Measurements from ENCODE around the gene PSMB7.

Gene PSMB7

DNA sequence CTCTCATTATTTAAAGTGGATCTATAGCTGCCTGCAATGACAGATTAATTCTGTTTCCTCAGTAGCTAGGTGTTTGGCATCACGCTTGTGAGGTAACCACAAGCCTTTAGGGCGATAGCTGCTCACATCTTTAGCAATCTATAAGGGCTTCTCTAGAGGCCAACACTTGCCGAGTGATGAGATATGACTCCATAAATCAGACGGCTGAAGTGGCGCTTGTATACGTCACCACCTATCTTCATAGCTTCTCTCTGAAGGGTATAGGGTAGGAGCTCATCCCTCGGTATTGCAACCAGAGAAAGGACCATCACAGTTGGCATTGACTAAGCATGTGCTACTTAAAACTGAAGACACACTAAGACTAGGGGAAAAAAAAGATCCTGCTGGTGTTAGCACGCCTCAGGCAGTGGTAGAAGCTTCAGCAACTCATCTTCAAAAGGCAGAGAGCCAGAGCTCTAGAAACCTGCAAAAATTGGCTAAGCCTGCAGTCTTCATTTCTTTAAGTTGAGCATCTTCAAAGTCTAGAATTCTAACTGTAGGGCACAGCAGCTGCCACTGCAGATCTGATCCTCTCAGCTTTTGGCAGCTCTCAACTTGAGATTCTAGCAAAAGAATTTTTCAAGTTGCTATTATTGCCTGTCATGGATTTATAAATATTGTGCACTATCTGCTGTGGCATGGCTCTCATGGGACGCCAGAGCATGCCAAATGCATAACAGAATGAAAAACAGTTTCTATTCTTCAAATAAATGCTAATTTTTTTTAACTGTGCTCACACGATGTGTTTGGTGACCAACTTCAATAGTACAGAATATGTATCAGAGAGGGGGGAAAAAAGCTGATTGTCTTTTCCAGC, 37.5 kb downstream of the PSMB7 start:
- no peak for DNase-seq

DNA sequence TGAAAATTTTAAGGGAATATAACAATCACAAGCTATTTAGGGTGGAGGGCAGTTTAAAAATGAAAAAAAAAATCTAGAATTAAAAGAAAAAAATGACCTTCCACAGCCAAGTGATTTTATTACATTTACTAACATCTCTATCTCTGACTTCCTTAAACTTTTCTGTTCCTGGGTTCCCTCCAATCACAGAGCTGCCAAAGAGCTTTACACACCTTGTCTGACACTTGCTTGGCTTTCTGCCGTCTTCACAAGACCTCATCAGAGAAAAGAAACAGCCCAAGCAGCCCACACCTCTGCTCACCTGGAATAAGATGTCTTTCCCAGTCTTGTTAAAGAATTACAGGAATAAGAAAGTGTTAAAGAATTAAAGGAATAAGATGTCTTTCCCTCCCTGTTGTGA, 38.9 kb downstream of the PSMB7 start:
- DNase-seq, result no peak

DNA sequence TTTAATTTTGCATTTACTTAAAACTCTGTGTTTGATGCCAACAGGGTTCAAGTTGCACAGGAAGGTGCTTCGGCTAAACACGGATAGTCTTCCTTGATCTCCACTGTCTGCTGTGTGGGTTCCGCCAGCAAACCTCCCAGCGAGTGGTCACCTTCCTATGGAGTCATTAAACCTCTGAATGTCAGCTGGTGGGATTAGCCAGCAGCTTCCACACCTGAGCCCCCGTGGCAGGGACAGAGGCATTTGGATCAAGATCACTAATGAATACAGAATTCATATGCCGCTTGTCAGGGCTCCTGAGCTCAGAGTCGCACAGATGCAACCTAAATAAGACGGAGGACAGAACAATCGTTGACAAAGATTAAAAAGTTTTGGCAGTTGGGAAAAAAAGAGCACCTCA, 39.5 kb downstream of the PSMB7 start:
- no peak for DNase-seq

DNA sequence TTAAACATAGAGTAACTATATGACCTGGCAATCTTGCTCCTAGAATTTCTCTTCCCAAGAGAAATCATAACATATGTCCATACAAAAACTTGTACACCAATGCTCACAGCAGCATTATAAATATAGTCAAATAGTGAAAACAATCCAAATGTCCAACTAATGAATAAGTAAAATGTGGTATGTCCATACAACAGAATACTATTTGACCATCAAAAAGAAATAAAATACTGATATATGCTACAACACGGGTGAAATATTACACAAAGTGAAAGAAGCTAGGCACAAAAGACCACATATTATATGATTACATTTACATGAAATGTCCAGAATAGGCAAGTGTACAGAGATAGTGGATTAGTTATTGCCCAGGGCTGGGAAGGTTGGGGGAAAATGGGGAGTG, 41.4 kb downstream of the PSMB7 start:
- DNase-seq, result no peak

DNA sequence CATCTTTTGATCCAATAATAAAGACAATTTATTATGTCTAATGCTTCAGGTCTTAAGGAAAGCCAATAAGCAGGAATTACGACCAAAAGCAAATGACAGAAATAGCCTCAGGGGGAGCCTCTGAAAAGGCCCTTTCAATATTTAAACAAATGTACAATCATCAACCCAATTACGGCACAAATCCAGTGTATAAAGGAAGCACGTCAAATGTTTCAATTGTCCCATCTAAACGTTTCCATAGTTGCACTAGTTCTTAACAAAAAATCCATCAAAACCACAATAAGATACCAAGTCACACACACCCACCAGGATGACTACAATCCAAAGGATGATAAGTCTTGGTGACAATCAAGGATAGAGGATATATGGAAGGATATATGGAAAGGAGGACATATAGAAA, 41.9 kb downstream of the PSMB7 start:
- no peak for DNase-seq

DNA sequence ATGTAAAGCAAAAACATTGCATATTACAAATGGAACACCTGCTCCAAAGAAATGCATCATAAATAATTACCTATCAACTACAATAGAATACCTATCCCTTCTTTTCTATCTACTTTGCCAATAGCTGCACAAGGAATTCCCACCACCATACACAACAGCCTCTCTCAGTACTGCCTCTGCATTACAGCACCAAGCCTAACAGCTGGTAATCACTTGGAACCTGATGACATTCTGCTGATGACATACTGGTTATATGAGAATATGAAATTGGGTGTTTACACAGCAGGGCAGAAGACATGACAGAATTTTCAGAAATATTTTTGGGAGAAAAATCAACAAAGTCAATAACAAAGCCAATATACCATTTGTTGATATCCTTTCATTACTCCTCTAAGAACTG, 43.2 kb downstream of the PSMB7 start:
- no peak for DNase-seq

DNA sequence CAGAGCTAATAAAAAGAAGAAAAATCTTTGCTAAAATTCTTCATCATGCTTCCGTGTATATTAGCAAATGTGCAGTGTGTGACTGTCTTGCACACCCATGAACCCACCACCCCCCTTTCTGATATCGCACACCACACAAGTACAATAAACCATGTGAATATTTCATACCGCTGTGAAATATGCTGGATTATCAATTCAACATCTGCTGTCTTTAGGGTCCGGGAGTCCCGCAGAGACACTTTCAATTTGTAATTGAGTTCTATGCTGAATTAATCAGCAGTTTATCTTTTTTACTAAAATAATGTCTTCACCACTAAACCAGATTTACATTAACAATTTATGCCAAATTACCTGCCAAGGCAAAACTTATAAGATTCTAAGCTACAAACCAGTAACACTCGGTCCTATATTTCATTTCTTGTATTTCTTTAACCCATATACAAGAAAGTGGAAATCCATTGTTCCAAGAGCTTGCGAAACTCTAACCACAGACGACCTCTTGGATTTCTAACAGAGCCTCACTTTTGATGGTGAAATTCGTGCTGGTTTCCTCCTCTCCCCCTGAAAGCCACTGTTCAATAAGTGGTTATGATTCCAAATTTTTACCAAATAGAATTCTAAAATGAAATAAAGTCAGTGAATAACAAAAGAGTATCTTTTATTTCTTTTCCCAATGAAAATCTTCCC, 44.2 kb downstream of the PSMB7 start:
- peak; percentile 26 for DNase-seq

DNA sequence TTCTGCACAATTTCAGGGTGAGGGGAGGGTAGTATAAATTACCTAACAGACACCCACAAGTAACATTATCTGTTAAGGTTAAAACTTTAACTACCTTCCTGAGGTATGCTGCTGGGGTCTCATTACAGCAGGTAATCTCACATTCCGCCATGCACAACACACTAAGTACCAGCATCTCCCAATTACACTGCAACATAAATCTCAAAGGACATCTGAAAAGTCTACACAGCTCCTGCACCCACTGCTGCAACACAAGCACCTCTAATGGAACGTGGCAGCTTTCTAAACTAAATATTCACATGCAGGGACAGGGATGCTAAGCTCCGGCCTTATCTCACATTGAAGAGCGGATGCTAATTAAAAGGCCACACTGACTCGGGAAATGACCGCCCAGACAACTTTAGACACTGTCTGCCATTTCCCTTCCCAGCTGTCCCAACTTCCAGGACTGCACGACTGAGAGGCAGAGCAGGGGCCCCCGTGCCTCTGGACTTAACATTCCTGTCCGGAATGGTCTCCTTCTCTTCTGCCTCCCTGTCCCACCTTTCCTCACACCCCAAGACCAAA, 45.9 kb downstream of the PSMB7 start:
- DNase-seq, result no peak

DNA sequence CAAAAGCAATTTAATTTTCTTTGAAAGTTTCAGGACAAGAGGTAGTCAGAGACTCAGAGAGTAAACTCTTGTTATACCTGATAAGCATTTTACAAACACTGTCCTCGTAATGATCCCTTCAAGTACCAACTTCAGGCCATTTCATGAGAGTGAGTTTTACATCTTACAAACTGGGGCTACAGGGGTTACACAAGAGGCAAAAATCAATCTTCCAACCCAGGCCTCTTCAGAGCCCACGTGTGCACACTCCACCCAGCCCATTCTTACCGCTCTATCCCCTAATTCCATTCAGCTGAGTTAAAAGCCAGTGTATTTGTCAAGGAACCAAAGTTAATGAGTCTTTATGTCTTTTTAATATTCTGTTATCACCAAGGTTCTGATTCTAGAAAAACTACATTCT, 46.5 kb downstream of the PSMB7 start:
- DNase-seq, result no peak

DNA sequence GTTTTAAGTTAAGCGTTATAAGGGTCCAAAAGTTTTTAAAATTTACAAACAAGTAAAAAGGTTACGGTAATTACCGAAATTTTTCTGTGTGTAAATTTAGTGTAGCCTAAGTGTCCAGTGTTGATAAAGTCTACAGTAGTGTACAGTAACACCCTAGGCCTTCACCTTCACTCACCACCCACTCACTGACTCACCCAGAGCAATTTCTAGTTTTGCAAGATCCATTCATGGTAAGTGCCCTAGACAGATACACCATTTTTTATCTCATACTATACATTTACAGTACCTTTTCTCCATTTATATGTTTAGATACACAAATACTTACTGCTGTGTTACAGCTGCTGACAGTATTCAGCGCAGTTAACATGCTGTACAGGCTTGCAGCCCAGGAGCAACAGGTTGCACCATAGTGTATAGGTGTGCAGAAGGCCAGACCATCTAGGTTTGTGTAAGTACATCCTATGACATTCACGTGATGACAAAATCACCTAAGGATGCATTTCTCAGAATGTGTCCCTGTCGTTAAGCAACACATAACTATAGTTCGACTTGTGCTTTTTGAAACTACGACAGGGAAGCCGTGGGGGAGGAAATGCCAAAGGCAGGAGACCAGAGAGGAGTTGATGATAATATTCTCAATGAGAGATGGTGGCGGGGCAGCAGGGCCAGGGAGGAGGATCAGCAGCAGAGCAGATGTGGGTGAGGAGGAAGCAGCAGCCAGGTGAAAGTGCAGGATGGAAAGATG, 48.6 kb downstream of the PSMB7 start:
- peak; percentile 55 for DNase-seq

DNA sequence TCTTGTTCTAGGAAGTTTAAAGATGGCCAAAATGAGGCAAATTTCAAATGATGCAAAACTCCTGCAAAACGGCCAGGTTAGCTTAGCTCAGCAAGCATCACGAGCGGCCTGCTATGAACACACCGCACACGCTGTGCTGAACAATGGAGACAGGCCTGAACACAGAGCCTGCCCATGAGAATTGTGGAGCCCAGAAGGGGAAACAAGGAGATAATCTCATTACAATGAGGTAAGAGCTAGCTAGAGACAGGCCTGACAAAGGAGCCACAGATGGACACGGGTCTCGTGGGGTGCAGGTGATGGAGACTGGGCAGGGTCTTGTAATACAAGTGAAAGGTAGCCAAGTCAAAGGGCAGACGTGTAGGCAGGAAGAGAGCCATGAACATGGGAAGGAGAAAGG, 50.2 kb downstream of the PSMB7 start:
- DNase-seq, result no peak

DNA sequence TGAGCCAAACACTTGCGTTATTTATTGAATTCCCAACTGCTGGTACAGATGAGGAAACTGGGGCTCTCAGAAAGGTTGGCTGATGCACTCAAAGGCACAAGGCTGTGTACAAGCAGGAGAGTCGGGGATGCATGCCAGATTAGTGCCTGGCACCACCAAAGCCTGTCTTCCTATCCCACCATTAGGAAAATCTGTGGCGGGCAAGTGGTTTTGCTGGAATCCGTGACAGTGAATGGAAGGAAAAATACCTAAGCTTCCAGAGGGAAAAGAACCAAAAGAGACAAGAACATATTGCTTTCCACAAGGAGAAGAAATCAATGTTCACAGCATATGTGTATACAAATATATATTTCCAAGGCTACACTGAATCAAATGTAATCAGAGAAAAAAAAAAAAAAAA, 51.1 kb downstream of the PSMB7 start:
- no peak for DNase-seq

DNA sequence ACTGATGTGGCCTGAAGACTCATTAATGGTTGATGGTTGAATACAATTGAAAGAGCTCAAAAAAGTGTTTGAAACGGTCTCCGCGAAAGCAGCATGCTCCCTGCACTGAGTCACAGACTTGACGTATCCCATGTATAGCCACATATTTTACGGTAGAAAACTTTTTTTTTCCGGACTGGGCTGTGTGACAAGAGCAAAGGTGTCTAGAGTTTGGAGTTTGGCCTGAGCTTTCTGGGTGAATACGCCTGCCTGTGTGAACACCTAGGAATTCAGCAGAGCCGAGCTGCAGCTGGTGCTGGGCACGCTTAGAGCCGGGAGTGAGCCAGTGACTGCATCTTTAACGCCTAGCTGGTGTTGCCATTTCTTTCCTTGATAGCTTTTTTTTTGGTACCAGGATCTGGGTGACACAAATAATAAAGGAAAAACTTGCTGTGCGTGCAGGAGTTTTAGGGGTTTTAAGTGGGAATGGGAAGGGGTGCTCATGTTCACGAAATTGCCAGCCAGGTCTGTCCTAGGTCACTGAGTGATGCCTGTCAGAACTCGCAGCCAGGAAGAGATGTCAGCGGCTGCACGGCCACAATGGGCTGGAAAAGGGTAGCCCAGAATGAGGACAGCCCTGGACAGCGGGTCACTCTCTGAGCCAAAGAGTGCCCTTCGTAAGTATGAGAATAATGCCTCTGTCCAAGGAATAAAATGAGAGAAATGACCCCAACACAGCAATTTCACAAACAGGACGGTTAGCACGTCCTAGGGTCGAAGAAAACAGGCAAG, 51.7 kb downstream of the PSMB7 start:
- no peak for DNase-seq

DNA sequence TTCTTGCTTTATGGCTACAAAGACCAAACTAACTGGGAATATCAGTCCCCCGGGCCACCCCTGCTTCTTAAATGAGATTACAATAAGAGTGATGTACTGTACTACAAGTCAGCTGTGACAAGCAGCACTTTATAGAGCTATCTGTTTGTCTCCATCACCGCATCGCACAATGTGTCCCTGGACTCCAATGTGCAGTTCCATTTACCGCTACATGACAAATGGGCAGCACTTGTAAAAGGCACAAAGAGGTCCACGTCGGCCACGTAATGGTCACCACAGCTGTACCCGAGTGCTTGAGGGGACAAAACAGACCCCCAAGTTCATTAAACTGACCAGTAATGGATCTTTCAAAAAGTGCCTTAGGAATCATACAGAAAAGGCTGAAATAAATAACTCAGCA, 54.1 kb downstream of the PSMB7 start:
- no peak for DNase-seq

DNA sequence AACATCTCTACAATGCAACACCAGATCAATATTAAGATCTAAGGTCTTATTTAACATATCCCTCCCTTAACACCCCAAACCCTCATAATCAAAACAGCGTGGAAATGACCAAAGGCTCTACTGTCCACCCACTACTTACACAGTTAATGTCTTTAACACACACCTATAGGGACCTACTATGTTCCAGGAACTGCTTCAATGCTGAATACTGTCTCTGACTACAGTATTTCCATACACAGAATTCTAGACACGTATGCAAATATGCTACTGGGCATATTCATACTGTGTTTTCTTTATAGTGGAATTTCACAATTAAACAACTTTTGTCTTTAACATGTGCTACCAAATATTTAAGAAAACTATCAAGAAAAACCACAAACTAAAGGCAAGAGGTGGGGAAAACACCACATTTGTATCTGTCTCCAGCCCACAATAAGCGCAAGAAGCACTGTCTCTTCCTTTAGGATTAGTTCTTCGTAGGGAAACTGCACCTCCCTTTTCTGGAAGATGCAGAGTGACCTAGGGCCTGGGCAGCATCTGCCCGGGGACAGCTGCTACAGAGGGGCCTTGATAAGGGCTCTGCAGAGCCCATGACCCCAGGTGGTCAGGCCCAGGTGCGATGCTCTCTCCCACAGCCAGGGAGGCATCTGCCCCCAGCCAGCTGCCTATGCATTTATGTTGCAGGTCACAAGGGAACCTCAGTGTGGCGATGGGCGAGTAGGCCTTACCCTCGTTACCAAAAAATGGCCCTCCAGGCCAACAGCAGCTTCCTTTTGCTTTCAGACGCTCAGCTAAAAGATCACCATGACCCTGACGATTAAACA, 55.2 kb downstream of the PSMB7 start:
- no peak for DNase-seq

DNA sequence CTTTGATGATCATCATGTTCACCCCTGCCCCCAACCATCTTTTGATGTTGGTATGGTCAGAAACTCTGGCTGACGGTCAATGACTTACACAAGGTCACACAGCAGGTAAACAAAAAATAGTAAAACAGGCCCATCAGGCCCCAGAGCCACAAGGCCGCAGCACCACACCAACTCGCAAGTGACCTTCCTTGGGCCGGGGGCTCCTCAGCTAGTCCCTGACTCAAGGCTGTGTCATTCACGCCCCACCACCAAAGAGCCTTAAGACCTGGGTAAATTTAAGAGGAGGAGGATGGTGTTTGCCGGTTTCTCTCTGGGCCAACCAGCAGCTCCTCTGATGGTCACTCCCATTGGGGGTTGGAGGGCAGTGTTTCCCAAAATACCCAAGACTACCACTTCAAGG, 55.8 kb downstream of the PSMB7 start:
- DNase-seq, result no peak

DNA sequence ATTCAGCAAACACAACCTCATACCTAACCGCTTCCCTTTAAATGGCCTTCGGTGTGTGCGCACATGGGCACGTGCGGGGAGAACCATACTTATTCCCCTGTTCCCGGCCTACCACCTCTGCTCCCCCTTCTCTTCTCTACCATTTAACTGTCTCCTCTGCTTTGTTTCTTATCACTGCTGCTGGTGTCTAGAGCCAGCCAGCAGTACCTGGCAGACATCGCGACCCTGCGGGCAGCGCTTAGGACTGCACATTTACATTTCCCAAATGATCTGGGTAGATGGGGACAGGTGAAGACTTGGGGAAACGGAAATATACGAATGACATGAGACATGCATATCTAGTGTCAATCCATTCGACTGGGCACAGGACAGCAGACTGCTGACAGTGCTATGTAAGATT, 56.6 kb downstream of the PSMB7 start:
- no peak for DNase-seq

DNA sequence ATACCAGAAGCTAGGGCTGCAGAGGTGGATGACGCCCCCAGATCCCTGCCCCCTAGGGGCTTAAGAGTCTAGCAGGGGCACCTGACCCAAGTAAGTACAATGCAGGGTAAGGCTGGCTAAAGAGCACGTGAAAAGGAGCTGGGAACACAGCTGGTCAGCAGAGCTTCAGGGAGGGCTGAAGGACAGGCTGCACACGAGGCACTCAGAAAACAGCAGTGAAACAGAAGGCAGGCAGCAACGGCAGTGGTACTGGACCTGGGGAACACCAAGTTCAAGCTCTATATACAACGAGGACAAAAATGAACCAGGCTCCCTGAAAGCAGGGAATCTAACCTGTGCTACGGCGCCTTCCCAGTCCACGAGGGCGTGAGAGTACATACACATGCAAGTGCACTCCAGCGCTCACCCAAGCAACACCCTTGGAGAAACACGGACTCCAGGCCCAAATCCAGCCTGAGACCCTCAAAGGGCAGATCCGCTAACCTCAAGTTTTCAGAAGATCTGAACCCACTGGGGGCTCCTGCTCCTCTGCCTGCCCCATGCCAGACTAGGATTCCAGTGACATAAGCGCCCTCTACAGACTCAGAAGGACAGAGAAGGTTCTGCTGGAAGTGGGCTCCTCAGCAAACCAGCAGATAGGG, 57.4 kb downstream of the PSMB7 start:
- DNase-seq, result no peak

DNA sequence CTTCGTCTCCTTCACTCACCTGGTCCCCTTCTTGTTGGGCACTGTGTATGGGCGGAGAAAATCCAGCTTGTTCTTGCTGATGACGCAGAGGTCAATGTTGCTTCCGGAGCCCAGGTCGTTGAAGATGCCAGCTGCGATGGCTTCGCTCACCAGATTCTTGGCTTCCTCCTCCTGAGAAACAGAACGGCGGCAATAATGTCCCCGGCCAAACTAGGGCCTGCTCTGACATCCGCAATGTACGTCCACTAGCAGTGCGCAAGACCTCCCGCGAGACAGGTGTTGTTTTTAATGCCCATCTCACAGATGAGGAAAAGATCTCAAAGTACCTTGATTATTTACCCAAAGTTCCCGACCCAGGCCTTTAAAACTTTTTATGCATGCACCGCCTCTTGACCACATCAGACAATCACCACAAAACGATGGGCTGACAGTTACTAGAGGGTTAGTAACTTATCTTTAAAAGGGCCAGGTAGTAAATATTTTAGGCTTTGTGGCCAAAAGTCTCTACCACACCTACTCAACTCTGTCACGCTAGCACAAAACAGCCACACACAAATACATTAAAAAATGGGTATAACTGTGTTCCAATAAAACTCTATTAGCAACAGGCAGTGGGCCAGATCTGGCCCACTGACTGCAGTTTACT, 58.4 kb downstream of the PSMB7 start:
- no peak for DNase-seq

DNA sequence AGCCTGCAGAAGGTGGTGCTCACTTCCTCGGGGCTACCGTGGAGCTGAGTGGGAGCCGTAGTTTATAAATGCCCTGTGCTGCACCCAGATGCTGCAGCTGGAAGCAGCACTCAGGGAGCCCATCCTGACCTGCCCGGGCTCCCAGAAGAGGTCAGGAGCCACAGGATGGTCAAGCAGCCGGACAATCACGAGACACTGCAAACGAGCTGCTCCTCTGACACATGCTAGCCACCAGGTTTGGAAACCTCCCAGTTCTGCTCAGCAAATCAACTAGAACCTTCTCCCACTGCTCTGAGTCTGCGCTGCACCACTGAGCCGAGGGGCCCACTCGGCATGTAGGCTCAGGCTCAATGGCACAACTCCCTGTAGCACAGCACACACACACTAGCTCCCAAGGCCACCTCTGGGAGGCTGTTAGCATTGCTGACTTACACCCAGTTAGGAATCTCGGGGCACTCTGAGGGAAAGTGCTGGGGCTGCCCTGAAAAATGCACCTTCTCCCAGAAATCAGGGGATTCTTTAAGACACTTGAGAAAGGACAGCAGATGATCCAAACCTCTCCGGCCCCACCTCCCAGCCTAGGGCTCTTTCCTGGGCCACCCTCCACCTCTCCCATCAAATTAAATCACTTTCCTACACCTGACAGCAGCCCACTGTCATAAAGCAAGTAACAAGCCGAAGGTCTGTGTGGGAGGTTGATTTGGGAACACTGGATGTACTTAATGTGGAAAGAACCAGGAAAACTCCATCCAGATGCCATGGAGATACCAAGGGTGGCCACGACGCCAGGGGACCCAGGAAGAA, 59.1 kb downstream of the PSMB7 start:
- no peak for DNase-seq
